A549 treated with AZD9567 at 1 μM for 4 hours (cell line): Measurements from ENCODE around the gene CEBPG. TPM values are rescaled to one million over a fixed set of nuclear protein-coding genes. Genes with fewer than 3 reads are reported as not detected.

Experiments used
- total RNA-seq: library from RNA; stranded (reverse); fragments of 200-300 nt; extraction: Qiagen RNA extraction; gene quantifications from 5 replicates; pipeline ENCODE4 v1.2.3, GENCODE V29; 2022; ENCODE audit not compliant: insufficient read depth

The CEBPG gene
- total RNA-seq: 35.7 to 41.3 TPM (median 39.2 TPM) in 5 replicates

GRCh38 chr19:33373453-33374235 lies at the start of gene CEBPG:
Gene CEBPG, plus strand, starts transcription at chr19:33373709. Its CDS starts 5,531 bp downstream, at chr19:33379240.

Other genes starting within 250 kb of the CEBPG start
- gene WDR88, start 241.6 kb upstream of the CEBPG start, total RNA-seq: 0.23 TPM in 1 of 5 replicates, not detected in the others
- 36.5 to 55.7 TPM (median 53.4 TPM) in 5 replicates for gene LRP3, start 179.4 kb upstream of the CEBPG start, total RNA-seq
- 0.05 to 0.12 TPM (median 0.09 TPM) in 4 of 5 replicates, not detected in the other for gene SLC7A10, start 147.9 kb upstream of the CEBPG start, total RNA-seq
- 6.0 to 10.4 TPM (median 10.2 TPM) in 5 replicates for gene CEBPA, start 71.2 kb upstream of the CEBPG start, total RNA-seq
- 121 to 125 TPM (median 123 TPM) in 5 replicates for gene PEPD, start 148.1 kb downstream of the CEBPG start, total RNA-seq
- 0.19 to 0.40 TPM (median 0.20 TPM) in 4 of 5 replicates, not detected in the other for gene CHST8, start 248.2 kb downstream of the CEBPG start, total RNA-seq